Gastrocnemius medialis (tissue), 4 donors: ENCODE results near the gene TEKTIP1. TPM values are rescaled to one million over a fixed set of nuclear protein-coding genes. Genes with fewer than 3 reads are reported as not detected.
"Not testable (repeated sequence)": the region's sequence is repeated elsewhere in the genome, so short reads cannot be mapped to it uniquely, and the experiment has no call there.

Source experiments
- ATAC-seq, 2 donors: fragments of 150-250 bp; one replicate each; pipeline ENCODE4 v1.9.1; 2016
- DNase-seq, 2 donors: peaks; one replicate each; pipeline ENCODE4 v3.0.0-alpha.2; 2019
- H3K27ac ChIP-seq, 4 donors: fragments of 200-600 bp; sonication (generic); 1 replicate in 1 of 4; 2 replicates in 3 of 4; pipeline ENCODE4 v1.5.1; 2016 to 2018; ENCODE audit warnings: mild to moderate bottlenecking in 2 of 4, moderate library complexity in 1 of 4
- H3K27me3 ChIP-seq, 3 donors: fragments of 200-600 bp; sonication (generic) in 2 of 3; 1 replicate in 1 of 3; 2 replicates in 2 of 3; pipeline versions ENCODE4 v1.5.1 to v1.6.0; 2016 to 2019; ENCODE audit warnings: mild to moderate bottlenecking in 1 of 3, moderate library complexity in 1 of 3
- H3K36me3 ChIP-seq, 2 donors: fragments of 200-600 bp; sonication (generic) in 1 of 2; one replicate each; pipeline ENCODE4 v1.5.1; 2017 to 2018
- H3K4me1 ChIP-seq, 2 donors: fragments of 200-600 bp; sonication (generic) in 1 of 2; one replicate each; pipeline ENCODE4 v1.5.1; 2016 to 2017; ENCODE audit warnings: mild to moderate bottlenecking in 2 of 2
- H3K4me3 ChIP-seq, 4 donors: fragments of 200-600 bp; sonication (generic) in 3 of 4; 1 replicate in 1 of 4; 2 replicates in 3 of 4; pipeline ENCODE4 v1.5.1; 2016 to 2019; ENCODE audit warnings: mild to moderate bottlenecking in 2 of 4
- H3K9me3 ChIP-seq, 3 donors: fragments of 200-600 bp; sonication (generic) in 2 of 3; 1 replicate in 1 of 3; 2 replicates in 2 of 3; pipeline ENCODE4 v1.5.1; 2016 to 2019
- CTCF ChIP-seq, 5 experiments: fragments of 450-650 bp in 3 of 5; fragments of 200-600 bp in 2 of 5; sonication (generic) in 2 of 5; IDR thresholded peaks in 4 of 5; conservative IDR thresholded peaks in 1 of 5; 1 replicate in 4 of 5; 2 replicates in 1 of 5; pipeline ENCODE4 v1.5.1; 2016 to 2019; ENCODE audit warnings: antibody characterized with exemption in 5 of 5, mild to moderate bottlenecking in 3 of 5, moderate library complexity in 3 of 5
- POLR2A ChIP-seq, 2 donors: fragments of 450-650 bp; IDR thresholded peaks; one replicate each; pipeline ENCODE4 v1.6.1; 2017; ENCODE audit warnings: antibody characterized with exemption in 2 of 2, mild to moderate bottlenecking in 2 of 2, moderate library complexity in 2 of 2
- in situ Hi-C, 4 donors: fragments of 200-750 bp; cut with MboI; loops; one replicate each; pipeline versions ENCODE4 v1.15.0 to v1.8.0; 2017; ENCODE audit warnings: low sequenced_read_pairs in 4 of 4
- intact Hi-C: fragments of 100-400 bp; cut with DNase I; formaldehyde crosslinking; loops from one replicate; pipeline ENCODE4 v1.15.1; 2023; ENCODE audit warnings: low total_unique reads
- total RNA-seq, 4 donors: library from RNA; depleted of rRNA; stranded (reverse); fragments of >200 nt; gene quantifications; one replicate each; pipeline versions ENCODE4 v1.1.0 to v1.2.3, GENCODE V29; 2016

TEKTIP1 gene
- total RNA-seq, 4 donors from 2014 or later: not detected

DNA sequence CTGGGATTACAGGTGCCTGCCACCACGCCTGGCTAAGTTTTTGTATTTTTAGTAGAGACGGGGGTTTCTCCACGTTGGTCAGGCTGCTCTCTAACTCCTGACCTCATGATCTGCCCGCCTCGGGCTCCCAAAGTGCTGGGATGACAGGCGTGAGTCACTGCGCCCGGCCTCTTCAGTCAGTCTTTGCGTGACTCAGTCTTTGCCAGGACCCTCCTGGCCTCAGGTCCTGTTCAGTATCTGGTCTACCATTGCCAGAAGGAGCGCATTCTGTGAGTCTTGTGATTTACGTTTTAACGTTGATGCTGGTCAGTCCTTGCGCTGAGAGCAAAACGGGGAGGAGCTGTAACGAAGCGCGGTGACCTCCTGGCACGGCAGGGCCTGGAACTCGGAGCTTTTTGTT lies 26.2 kb downstream of the TEKTIP1 start:
- Histone ChIP-seq H3K4me1 (no peaks in the 10 kb centered on the region), H3K36me3 (no peaks in the 10 kb centered on the region), H3K4me3 (no peak overlapping the region), H3K27ac (no peak overlapping the region), H3K27me3 (no peaks in the 10 kb centered on the region), H3K9me3 (no peaks in the 10 kb centered on the region)
- TF ChIP-seq CTCF (IDR thresholded peaks at IDR 0.05 in 4 of 5, conservative IDR thresholded peaks at IDR 0.05 in 1 of 5) (no peak), POLR2A (IDR thresholded peaks at IDR 0.05) (no peak)
- in situ Hi-C loops: no loop called here
- DNase-seq (no peak), ATAC-seq (no peak)
- intact Hi-C loops: no loop called here

DNA sequence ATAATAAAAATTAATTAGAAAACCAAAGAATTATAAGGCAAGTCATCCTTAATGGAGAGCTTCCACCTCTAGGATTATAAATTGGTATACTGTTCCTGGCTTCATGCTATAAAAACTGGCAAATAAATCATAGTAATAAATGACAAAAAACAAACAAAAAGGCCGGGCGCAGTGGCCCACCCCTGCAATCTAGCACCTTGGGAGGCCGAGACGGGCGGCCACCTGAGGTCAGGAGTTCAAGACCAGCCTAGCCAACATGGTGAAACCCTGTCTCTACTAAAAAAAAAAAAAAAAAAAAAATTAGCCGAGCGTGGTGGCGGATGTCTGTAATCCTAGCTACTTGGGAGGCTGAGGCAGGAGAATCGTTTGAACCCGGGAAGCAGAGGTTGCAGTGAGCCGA lies 31.1 kb downstream of the TEKTIP1 start:
- ATAC-seq, H3K9me3 ChIP-seq, intact Hi-C loops, in situ Hi-C loops, H3K36me3 ChIP-seq, H3K4me3 ChIP-seq, DNase-seq, H3K27ac ChIP-seq, H3K27me3 ChIP-seq: not testable (repeated sequence)
- peaks cover 11 to 13% of the 10 kb centered on the region in 2 donors for H3K4me1 ChIP-seq

GRCh38 chr19:3570606-3571011 lies 31.6 kb downstream of the TEKTIP1 start:
- intact Hi-C loops (no loop called here), in situ Hi-C loops (no loop called here)
- Histone ChIP-seq H3K4me3 (no peak overlapping the region), H3K36me3 (no peaks in the 10 kb centered on the region), H3K4me1 (peaks cover 11 to 13% of the 10 kb centered on the region in 2 donors), H3K27me3 (no peaks in the 10 kb centered on the region), H3K27ac (no peak overlapping the region), H3K9me3 (no peaks in the 10 kb centered on the region)
- DNase-seq (no peak), ATAC-seq (no peak)
- TF ChIP-seq POLR2A (IDR thresholded peaks at IDR 0.05) (no peak), CTCF (IDR thresholded peaks at IDR 0.05 in 4 of 5, conservative IDR thresholded peaks at IDR 0.05 in 1 of 5) (no peak)

- Histone ChIP-seq H3K27ac (peak overlapping the region; percentile 32 to 82 (median 58)), H3K4me3 (peak overlapping the region; percentile 63 to 92 (median 84)), H3K9me3 (no peaks in the 10 kb centered on the region), H3K36me3 (no peaks in the 10 kb centered on the region), H3K4me1 (peaks cover 16 to 24% of the 10 kb centered on the region in 2 donors), H3K27me3 (no peaks in the 10 kb centered on the region)
- intact Hi-C loops: loop anchor here (1.0 to 2.0 kb wide), 3 partner anchors 15 to 65 kb away; partner anchors contain the start of genes CACTIN, FZR1 and MFSD12
- ATAC-seq: peak; percentile 92 to 96
- no peak for TF ChIP-seq POLR2A (IDR thresholded peaks at IDR 0.05)
- TF ChIP-seq CTCF (IDR thresholded peaks at IDR 0.05 in 4 of 5, conservative IDR thresholded peaks at IDR 0.05 in 1 of 5): no peak
- peak; percentile 99 to 100 for DNase-seq
- in situ Hi-C loops: no loop called here
Measured at GRCh38 chr19:3572132-3572854, 33.3 kb downstream of the TEKTIP1 start.

- Histone ChIP-seq H3K4me3 (peak within 1 kb of the TSS; percentile 84 to 97 (median 88)), H3K27ac (peak within 1 kb of the TSS; percentile 78 to 90 (median 84)), H3K36me3 (no peaks in the 10 kb centered on the region), H3K9me3 (no peaks in the 10 kb centered on the region), H3K27me3 (no peaks in the 10 kb centered on the region), H3K4me1 (peaks cover 16 to 24% of the 10 kb centered on the region in 2 donors)
- intact Hi-C loops: loop anchor here (1.0 to 2.0 kb wide), 3 partner anchors 16 to 66 kb away; partner anchors contain the start of genes CACTIN, FZR1 and MFSD12
- in situ Hi-C loops: no loop called here
- ATAC-seq (no peak), DNase-seq (no peak)
- TF ChIP-seq CTCF (IDR thresholded peaks at IDR 0.05 in 4 of 5, conservative IDR thresholded peaks at IDR 0.05 in 1 of 5): no peak
- TF ChIP-seq POLR2A (IDR thresholded peaks at IDR 0.05): peak; percentile 44 to 60
Measured at GRCh38 chr19:3572855-3573161, 33.8 kb downstream of the TEKTIP1 start, which contains the start of gene HMG20B. TSS of gene HMG20B (plus strand) at chr19:3572944. CDS start at chr19:3573310, 366 bp downstream.
